Umbilical cord (tissue), 2 donors: ENCODE measurements around the gene RFLNA. TPM values are rescaled to one million over a fixed set of nuclear protein-coding genes. Genes with fewer than 3 reads are reported as not detected.

ENCODE experiments used
- DNase-seq: peaks from one replicate; pipeline ENCODE4 v3.0.0-alpha.2; 2015; ENCODE audit warnings: low spot score
- total RNA-seq: library from RNA; depleted of rRNA; stranded (reverse); fragments of >200 nt; gene quantifications from one replicate; pipeline ENCODE4 v1.2.3, GENCODE V29; 2014; ENCODE audit warnings: low replicate concordance; ENCODE audit not compliant: insufficient read depth

The RFLNA gene
- total RNA-seq, 1 donor from 2014 or later, result 7.2 TPM

- no peak for DNase-seq
Observed at GRCh38 chr12:124358572-124358971, 63.7 kb downstream of the RFLNA start.

GRCh38 chr12:124359671-124360581 lies 65.0 kb downstream of the RFLNA start:
- DNase-seq, result no peak

GRCh38 chr12:124361074-124361970 lies 66.4 kb downstream of the RFLNA start:
- no peak for DNase-seq

GRCh38 chr12:124361996-124362395 lies 67.1 kb downstream of the RFLNA start:
- no peak for DNase-seq

- no peak for DNase-seq
Observed at GRCh38 chr12:124363353-124363965, 68.6 kb downstream of the RFLNA start.

- no peak for DNase-seq
Observed at GRCh38 chr12:124364543-124364942, 69.7 kb downstream of the RFLNA start.
